Stromal cell of bone marrow (primary cell): Measurements from ENCODE around the gene HORMAD2.
A peak's percentile ranks its signal among the peaks of the same experiment; 100 is the strongest.

ENCODE experiments used
- DNase-seq: peaks from one replicate; pipeline ENCODE4 v3.0.0-alpha.2; 2012; ENCODE audit warnings: low read depth

The HORMAD2 gene, protein sequence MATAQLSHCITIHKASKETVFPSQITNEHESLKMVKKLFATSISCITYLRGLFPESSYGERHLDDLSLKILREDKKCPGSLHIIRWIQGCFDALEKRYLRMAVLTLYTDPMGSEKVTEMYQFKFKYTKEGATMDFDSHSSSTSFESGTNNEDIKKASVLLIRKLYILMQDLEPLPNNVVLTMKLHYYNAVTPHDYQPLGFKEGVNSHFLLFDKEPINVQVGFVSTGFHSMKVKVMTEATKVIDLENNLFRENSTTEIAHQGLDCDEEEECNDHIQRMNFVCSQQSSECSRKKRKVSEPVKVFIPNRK

DNA sequence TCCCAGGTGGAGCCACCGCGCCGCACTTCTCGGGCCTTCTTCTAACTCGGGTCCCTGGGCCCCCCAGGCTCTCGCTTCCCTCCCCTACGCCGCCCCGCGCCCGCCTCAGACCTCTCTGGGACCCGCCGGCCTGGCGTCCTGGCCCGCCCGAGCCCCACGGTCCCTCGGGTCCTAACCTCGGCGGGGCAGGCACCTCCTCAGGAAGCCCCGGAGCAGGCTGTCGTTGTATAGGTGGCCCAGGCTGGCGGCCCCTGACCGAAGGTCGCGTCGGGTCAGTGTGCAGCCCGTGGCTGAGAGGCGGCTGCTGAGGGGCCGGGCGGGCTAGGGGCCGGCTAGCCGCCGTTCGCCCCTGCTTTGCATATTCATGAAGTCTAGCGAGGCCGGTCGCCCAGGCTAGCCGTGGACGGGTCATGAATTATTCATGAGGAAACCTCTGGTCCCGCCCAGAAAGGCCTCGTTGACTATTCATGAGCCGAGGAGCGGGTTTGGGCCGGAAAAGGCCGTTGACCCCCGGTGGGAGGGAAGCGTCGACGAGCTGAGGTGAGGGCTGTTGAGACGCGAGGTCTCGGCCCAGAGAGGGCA is at the start of gene HORMAD2:
Gene HORMAD2 (plus strand): TSS at position 513 of the 582 bp plus-strand sequence. CDS start 13,489 bp downstream, outside the sequence.
- no peak for DNase-seq

DNA sequence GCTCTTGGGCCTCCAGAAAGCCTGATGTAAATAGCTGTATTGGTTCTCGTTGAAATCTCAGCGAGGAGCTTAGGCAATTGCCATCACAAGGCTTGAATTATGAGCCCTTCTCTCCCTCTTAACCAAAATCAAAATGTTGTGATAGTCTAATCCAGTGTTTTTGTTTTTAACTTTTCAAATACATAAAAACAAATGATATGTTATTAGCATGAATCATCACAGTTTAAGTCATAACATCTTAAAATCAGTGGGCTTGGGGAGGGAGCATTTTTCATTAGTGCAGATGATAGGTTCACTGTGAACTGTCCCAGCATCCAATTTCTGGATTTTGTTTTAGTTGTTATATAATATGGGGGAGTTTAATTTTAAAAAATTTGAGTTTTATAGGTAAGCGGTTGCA is 48.9 kb upstream of the HORMAD2 start:
- no peak for DNase-seq

DNA sequence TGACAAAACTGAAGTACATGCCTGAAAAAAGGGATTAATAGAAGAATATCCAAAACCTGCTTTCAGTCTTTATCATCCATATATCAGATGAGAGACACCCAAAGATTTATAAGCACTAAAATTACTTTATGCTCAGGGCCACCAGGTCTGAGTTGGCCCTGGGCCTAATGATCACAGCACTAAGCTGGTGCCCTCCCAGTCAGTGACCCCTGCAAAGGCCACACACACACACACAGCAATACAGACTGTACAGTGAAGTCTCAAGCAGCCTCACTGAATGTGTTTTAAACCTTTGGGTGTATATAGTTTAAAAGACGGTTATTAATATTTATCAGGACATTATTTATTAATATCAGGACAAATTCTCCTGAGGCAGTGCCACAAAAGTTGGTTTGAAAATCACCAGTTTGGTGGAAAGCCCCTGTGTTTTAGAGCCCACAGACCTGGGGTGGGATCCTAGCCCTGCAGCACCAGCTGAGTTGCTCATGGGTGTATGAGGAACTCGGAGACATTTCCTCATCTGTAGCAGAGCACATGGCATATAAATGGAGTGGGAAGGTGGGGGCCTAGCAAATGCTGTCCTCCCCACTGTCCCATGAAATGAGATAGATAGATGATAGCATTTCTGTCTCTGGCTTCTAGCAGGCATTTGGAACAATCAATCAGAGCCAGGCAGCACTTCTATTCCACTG is 48.4 kb upstream of the HORMAD2 start:
- DNase-seq, result no peak

DNA sequence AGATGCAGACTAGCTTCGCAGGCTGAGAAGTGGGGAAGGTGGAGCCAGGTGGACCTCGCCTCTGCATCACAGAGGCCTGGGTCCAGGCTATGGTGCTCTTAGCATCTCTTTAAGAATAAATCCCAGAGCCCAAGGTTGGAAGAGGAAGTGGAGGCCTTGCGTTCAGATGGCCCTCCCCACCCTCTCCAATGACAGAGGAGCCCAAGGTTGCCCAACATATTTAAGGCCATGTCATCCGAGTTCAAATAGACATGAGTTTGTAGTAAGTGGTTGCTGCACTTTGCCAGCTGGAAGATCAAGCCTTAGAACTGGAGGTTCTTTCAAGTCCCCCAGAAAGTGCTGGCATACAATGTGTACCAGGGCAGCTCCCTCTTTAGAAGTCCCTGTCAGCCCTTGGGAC is 47.1 kb upstream of the HORMAD2 start:
- no peak for DNase-seq

DNA sequence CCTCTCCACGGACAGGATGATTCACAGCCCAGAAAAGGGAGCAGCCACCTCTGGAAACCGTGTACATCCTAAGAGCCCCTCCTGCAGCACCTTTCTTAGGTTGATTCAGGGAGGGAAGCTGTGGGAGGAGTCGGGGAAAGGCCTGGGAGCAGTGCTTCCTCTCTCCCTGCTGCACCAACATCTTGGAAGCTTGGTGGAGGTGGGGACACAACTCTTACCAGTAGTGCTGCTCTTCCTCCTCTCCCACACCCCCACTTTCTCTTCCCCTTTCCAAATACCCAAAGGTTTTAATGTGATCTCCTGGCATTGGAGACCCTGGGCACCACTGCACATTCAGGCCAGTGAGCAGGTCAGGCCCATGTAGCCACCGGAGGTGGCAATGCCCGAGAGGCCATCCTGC is 46.4 kb upstream of the HORMAD2 start:
- DNase-seq, result no peak

DNA sequence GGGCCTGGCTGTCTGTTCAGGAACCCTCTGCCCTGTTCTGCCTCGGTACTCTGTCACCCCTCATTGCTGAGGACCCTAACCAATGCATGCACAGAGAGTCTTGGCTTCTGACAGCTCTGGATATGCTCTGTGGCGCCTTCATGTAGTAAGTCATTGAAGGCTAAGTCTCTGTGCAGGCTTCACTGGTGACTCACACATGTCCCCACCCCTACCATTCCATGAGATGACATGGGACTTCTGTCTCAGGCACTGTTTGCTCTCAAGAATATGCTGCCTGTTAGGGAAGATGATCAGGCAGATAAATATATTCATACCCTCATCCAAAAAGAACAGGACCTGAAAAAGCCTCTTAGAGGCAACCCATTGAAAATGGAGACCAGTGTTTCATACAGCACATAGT is 43.6 kb upstream of the HORMAD2 start:
- DNase-seq, result no peak

DNA sequence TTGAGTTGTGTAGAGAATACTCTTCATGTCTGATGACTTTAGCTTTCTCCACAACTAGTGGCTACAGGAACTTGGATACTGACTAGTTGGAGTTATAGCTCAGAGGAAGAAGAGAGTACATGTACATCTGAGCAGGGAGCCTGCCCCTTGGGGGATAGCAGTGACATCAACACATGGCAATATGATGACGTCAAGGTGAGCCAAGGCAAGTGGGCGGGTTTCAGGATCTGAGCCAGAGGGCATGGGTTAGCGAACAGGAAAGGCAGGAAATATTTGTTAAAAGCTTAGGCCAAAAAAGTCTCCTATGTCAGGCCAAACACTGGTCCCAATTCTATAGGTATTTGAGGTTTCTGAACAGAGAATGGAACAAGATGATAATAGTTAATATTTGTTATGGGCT is 42.0 kb upstream of the HORMAD2 start:
- peak; percentile 38 for DNase-seq

DNA sequence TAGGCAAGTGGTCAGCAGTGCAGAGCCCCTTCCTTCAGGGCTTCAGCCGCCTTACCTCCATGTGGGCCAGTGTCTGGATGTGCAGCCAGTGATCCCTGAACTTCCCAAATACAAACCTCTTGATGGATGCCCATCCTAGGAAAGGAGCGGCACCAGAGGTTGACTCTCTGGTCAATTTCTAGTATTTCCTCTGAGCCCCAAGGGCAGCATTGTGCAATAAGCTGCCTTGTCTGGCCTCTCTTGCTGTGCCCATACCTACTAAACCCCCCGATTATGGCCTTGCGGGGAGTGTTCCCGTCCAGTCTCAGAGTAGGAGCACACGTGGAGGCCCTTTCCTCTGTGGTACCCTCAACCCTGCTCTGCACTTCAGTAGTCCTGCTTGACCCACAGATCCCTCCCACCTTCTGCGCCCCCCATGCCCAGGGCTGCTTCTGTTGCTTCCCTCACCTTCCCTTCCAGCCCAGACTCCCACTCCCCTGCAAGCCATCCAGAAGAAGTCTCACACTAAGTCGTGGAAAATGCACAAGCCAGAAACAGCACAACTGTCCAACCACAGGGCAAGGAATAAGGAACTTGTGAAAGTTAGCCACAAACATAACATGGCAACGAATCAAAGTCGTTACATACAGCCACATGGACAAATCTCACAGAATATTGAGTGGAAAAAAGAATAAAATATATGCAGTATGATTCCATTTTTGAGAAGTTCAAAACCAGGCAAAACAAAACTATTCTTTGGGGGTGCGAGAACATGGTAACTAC is 39.6 kb upstream of the HORMAD2 start:
- DNase-seq, result no peak

DNA sequence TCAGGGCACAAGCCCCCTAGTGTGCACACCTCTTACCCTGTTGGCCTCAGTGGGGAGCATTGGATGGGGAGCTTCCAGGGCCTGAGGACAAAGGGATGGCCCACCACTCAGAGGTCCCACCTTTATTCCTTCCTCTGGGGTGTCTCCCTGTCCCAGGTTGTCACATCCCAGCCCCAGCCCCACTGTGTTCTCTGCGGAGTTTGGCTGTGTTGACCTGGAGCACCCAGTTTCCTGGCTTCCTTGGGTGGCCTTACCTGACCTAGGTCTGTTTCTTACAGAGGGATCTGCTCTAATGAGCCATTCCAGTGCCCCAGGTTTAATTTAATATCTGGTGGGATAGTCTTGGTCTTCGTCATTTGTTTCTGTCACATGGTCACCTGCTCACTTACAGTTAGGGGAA is 38.8 kb upstream of the HORMAD2 start:
- no peak for DNase-seq

DNA sequence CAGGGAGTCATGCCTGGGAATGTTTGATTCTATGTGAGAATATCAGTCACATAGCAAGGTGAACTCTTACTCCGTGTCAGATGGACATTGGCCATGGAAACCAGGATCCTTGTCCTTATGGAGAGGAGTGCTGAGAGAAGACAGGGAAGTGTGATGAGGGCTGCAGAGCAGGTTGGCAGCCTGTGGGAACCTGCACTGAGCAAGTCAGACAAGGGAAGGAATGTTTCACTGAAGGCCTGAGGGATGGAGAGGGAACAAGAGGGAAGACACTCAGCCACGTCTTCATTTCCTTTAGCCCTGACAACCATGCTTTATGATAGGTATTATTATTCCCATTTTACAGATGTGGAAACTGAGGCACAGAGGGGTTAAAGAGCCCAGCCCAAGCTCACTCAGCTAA is 38.4 kb upstream of the HORMAD2 start:
- DNase-seq, result no peak

DNA sequence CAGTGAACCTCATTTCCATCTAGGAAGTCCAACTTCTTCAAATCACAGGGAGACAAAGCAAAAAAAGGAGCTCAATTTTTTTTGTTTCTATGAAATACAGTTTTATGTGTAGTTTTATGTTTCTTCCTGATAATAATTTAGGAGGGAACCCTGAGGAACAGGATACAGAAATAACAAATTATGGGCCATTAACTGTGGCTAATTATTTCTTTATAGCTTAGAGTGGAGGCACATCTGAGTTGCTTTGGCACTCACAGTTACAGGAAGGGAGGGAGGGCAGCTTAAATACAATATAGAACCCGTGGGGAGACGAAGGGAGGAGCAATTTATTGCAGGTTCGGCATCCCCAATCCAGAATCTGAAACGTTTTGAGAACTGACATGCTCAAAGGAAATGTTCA is 37.1 kb upstream of the HORMAD2 start:
- DNase-seq, result no peak

DNA sequence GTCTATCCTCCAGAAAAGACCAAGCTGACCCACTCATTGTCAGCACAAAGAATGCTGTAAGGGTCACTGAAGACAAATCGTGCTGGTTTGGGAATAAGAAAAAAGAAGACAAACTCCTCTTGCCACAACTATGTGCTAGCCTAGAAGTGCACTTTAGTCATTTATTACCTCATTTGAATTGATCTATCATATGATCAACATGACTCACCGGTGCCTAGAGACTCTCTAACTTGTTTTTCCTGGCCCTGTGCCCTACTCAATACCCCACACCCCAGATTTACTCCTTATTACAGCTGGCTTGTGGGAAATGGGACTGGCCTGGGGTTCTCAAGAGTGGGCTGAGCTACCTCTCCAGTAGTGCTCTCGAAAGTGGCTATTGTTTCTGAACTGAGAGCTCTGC is 35.9 kb upstream of the HORMAD2 start:
- DNase-seq, result peak; percentile 88

DNA sequence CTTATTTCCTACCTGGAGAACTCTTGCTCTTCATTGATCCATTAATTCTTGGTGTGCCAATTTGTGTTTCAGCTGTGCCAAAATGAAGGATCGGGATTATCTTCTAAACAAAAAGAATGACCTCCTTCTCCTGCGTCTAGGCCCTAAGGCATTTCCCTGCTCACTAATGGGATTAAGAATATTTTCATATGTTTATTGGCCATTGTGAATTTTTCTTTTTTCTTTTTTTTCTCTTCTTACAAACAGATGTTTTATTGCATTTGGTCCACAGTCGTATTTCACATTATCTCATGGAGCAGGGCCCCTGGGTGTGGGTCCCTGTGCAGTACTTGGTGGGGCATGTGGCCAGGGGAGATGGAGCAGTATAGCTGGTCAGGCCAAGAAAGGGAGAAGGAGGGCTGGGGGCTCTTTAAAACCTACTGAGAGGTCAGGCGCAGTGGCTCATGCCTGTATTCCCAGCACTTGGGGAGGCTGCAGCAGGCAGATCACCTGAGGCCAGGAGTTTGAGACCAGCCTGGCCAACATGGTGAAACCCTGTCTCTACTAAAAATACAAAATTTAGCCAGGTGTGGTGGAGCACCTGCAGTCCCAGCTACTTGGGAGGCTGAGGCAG is 35.3 kb upstream of the HORMAD2 start:
- no peak for DNase-seq

DNA sequence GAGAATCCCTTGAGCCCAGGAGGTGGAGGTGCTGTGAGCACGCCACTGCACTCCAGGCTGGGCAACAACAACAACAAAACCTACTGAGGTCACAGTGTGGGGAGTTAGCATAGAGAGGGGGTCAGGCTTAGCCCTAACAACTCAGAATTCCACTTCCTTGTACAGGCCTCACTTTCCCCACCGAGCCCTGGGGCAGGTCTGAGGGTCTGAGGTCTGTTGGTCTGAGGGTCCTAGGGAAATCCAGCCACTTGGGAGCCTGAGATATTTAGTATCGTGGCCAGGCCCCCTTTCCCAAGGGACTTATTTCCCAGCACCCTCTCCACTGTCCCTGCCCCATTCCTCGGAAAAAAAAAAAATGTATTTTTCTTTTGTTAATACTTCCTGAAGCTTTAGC is 34.8 kb upstream of the HORMAD2 start:
- DNase-seq, result no peak

DNA sequence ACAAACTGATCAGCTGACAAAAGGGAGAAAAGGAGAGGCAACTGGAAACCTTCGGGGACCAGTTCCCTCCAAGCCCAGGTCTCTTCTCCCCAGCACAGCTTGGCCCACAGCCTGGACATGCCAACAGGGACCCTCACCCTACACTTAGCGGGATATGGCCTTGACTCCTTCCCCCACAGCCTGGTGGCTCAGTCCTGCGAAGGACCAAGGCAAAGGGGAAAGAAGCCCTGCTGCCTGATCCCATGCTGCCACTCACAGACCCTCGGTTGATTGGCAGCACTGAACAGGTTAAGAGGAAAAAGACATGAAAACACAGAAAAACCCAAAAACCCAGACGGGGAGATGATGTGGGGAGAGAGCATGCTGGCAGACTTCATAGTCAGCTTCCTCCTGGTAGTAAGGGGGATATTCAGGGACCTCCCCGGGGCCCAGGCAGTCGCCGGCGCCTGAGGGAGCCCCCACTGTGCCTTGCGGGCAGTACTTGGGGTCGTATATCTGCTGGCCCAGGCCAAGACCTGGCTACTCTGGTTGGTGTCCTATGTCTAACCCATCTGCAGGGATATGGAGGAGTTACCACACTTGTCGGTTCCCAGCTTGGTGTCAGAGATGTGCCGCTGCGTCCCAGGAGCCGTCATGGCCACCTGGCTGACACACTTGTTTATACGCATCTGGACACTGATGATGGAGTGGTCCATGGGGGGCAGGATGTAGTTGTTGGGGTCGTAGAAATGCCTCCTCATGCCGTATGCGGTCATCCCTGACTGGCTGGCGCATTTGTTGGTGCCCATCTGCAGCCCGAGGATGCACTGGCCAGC is 34.2 kb upstream of the HORMAD2 start:
- DNase-seq, result no peak

DNA sequence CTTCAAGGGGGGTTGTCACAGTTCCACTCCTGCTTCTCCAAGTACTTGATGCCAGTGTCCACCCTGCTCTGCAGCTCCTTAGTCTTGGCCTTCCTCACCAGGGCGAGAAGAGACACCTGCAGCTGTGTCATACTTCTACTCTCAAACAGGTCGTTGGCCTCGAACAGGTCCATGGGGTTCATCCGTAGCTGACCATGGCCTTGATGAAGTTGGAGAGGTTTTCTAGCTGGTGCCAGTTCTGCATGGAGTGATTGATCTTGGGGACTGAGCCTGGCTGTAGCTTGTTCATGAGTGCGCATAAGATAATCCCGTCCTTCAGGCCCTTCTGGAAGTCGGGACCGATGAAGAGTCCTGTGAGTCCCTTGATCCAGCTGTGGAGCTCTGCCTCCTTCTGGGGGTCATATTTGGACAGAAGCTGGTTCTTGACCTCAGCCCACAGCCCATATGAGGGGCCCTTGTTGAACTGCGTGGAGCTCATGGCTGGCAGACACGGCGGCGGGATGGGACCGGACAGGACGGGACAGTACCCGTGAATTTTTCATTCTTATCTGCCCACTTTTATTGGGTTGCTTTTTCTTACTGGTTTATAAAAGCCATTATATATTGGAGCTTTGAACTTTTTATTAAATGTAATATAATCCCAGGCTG is 33.4 kb upstream of the HORMAD2 start:
- no peak for DNase-seq

DNA sequence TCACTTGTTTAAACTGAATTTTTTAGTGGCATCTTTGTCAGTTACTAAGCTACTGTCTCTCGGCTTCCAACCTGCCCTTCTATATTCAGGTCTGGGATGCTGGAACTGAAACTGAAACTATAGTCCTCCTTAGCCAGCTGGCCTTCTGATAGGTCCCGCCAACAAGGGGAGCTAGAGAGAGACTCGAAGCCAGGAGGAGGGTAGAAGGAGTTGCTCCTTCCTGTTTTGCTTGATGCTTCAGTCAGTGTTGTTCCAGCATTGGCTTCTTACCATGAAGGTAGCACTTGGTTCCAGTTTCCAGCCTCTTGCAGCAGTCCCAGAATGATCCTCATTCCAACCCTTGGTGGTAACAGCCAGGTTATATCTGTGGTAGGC is 32.9 kb upstream of the HORMAD2 start:
- no peak for DNase-seq

DNA sequence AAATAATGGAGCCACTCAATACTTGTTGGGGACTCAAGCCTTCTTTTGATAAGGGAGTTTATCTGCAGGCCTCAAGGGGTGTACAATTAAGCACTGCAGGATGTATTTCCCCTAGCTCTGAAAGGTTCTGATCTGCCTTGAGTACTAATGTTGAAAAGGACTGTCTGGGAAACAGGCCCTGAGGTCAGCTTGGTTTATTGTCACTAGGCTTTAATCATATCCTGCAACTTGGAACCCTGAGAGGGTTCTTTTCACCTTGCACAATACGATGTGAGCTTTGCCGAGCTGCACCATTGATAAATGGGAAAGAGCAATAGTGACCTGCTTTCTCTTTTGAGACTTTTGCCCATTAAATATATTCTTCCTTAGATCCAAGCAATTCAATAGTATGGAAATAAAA is 31.6 kb upstream of the HORMAD2 start:
- no peak for DNase-seq

DNA sequence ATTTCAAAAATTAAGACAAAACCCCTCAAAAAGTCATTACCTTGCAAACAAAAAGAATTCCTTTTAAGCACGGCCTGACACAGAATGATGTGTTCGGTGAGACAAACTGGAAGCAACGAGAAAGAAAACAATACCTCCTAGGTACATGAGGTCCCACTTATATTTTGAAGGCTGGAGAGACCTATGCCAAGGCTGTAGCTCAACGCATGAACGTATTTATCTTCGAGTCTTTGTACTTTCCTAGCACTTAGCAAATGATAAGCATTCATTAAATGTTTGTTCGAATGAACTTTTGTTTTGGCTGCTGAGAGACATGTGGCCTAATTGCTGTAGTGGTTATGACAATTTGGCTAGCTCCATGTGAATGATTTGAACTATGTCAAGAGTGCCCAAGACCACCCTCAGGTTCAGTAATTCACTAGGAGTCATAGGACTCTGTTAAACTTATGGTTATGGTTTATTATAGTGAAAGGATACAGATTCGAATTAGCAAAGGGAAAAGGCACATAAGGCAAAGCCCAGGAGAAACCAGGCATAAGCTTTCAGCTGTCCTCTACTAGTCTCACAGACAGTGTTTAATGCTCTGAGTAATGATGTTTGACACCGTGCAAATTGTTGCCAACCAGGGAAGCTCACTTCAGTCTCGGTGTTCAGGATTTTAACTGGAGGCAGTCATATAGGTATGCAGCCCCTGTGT is 26.0 kb upstream of the HORMAD2 start:
- DNase-seq, result no peak

DNA sequence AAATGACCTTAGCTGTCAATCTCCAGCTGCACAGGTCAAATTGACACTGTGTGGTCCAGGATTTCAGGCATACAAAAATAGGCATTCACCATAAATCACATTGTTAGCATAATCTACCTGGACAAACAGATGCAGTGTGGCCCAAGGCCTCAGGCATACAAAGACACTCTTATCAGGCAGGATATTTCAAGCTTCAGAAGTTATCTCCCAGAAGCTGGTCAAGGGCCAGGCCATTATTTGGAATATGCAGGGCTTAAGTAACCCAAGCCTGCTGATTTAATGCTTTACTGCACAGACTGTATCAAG is 25.5 kb upstream of the HORMAD2 start:
- no peak for DNase-seq

DNA sequence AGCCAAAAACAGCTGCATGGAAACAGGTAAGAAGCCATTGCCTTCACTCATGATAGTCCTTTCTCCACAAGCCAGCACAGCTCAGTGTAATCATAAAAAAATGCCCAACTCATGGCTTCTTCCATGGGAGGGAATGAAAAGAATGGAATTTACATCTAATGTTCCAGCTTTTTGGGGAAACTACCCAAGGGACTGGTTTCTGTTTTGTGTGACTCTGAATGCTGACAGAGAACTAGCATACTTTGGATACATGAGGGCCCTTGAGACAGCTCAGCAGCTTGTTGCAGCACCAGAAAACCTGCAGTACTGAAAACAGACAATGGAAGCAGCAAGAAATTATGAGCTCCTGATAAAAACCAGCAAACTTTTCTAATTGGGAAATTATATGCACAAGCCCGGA is 24.2 kb upstream of the HORMAD2 start:
- DNase-seq, result peak; percentile 20
